DLD1 (cell line): ENCODE results near the gene CALHM3.

Source experiments
- in situ Hi-C: cut with HindIII; loops from 2 replicates; pipeline ENCODE4 v1.10.0; 2017; ENCODE audit warnings: low sequenced_read_pairs

Gene CALHM3

DNA sequence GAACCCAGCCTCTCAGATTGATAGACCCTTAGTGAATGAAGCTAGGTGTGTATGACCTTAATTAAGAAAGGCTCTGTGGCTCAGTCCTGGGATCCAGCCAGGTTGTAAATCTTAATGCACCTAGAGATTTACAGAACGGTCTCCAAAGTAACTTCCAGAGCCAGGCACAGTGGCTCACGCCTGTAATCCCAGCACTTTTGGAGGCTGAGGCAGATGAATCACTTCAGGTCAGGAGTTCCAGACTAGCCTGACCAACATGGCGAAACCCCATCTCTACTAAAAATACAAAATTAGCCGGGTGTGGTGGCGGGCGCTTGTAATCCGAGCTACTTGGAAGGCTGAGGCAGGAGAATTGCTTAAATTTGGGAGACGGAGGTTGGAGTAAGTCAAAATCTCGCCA is 51.2 kb downstream of the CALHM3 start:
- in situ Hi-C loops, result no loop called here

GRCh38 chr10:103423748-103424147 is 55.3 kb downstream of the CALHM3 start:
- in situ Hi-C loops, result no loop called here
